ENCODE results near the gene ACIN1. TPM values are rescaled to one million over a fixed set of nuclear protein-coding genes. Genes with fewer than 3 reads are reported as not detected.

Gene ACIN1
- total RNA-seq, 1 experiment from 2014 or later, result 171 TPM

GRCh38 chr14:23030936-23031335 lies 64.0 kb downstream of the ACIN1 start:
- H3K4me1 ChIP-seq (replicated peaks; ENCODE audit: insufficient read depth), result peaks cover 9% of the 10 kb centered on the region
- H3K4me2 ChIP-seq, result no peak overlapping the region
- BruUV-seq (replicated peaks), result no TSS peak

GRCh38 chr14:23028799-23029198 lies 66.1 kb downstream of the ACIN1 start:
- Histone ChIP-seq H3K27ac (no peak overlapping the region), H3K27me3 (ENCODE audit: insufficient read depth, low read depth) (no peaks in the 10 kb centered on the region), H3K9me3 (ENCODE audit: insufficient read depth, low read depth) (no peaks in the 10 kb centered on the region), H3K9me2 (ENCODE audit: insufficient read depth) (no peaks in the 10 kb centered on the region), H3K4me3 (no peak overlapping the region), H3K4me1 (replicated peaks; ENCODE audit: insufficient read depth) (0 out of 2 replicates have a peak, but pooled peaks cover 3% of the 10 kb centered on the region), H3K36me3 (ENCODE audit: low read depth) (no peaks in the 10 kb centered on the region; the same call in 1 of the 2 replicates), H3F3A (ENCODE audit: insufficient read depth, low read depth) (0 out of 2 replicates have a peak, but pooled peaks cover 5% of the 10 kb centered on the region), H3K79me2 (ENCODE audit: low read depth) (peaks cover 19% of the 10 kb centered on the region), H4K20me1 (ENCODE audit: insufficient read depth) (no peaks in the 10 kb centered on the region), H2AFZ (no peak overlapping the region), H3K4me2 (no peak overlapping the region)
- intact Hi-C loops (cut with micrococcal nuclease; ENCODE audit: unreplicated experiment), result no loop called here
- no peak for DNase-seq
- TF ChIP-seq, protein P1, sequence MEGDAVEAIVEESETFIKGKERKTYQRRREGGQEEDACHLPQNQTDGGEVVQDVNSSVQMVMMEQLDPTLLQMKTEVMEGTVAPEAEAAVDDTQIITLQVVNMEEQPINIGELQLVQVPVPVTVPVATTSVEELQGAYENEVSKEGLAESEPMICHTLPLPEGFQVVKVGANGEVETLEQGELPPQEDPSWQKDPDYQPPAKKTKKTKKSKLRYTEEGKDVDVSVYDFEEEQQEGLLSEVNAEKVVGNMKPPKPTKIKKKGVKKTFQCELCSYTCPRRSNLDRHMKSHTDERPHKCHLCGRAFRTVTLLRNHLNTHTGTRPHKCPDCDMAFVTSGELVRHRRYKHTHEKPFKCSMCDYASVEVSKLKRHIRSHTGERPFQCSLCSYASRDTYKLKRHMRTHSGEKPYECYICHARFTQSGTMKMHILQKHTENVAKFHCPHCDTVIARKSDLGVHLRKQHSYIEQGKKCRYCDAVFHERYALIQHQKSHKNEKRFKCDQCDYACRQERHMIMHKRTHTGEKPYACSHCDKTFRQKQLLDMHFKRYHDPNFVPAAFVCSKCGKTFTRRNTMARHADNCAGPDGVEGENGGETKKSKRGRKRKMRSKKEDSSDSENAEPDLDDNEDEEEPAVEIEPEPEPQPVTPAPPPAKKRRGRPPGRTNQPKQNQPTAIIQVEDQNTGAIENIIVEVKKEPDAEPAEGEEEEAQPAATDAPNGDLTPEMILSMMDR (conservative IDR thresholded peaks at IDR 0.05), result no peak
- TF ChIP-seq EZH2 (IDR thresholded peaks at IDR 0.05; ENCODE audit: low read depth), result no peak
- POLR2A ChIA-PET (ENCODE audit: unreplicated experiment), result no interaction called here
- CTCF ChIA-PET, result interaction anchor here (0.6 kb wide), 1 partner anchor 63 kb away, joined by 3 read pairs; no protein-coding TSS in a partner anchor
- BruUV-seq (replicated peaks), result no TSS peak

More at GRCh38 chr14:23030936-23031335, 64.0 kb downstream of the ACIN1 start:
- H3K27me3 ChIP-seq (ENCODE audit: insufficient read depth, low read depth), result no peaks in the 10 kb centered on the region
- no peaks in the 10 kb centered on the region for H4K20me1 ChIP-seq (ENCODE audit: insufficient read depth)
- ChIA-PET POLR2A (ENCODE audit: unreplicated experiment) (no interaction called here), CTCF (no interaction called here)
- H3K79me2 ChIP-seq (ENCODE audit: low read depth), result peaks cover 28% of the 10 kb centered on the region
- no peaks in the 10 kb centered on the region; the same call in 1 of the 2 replicates for H3K36me3 ChIP-seq (ENCODE audit: low read depth)
- intact Hi-C loops (cut with micrococcal nuclease; ENCODE audit: unreplicated experiment), result no loop called here
- TF ChIP-seq, protein P1 (conservative IDR thresholded peaks at IDR 0.05), result no peak
- TF ChIP-seq EZH2 (IDR thresholded peaks at IDR 0.05; ENCODE audit: low read depth), result no peak
- H3F3A ChIP-seq (ENCODE audit: insufficient read depth, low read depth), result 0 out of 2 replicates have a peak, but pooled peaks cover 5% of the 10 kb centered on the region
- H3K27ac ChIP-seq, result no peak overlapping the region
- H3K9me3 ChIP-seq (ENCODE audit: insufficient read depth, low read depth), result no peaks in the 10 kb centered on the region
- no peak for DNase-seq
- H3K9me2 ChIP-seq (ENCODE audit: insufficient read depth), result no peaks in the 10 kb centered on the region
- no peak overlapping the region for H2AFZ ChIP-seq
- H3K4me3 ChIP-seq, result no peak overlapping the region

GRCh38 chr14:23025151-23025814 lies 69.7 kb downstream of the ACIN1 start:
- no TSS peak for BruUV-seq (replicated peaks)
- no peak for DNase-seq
- H3K36me3 ChIP-seq (ENCODE audit: low read depth), result no peaks in the 10 kb centered on the region; the same call in 1 of the 2 replicates

More at GRCh38 chr14:23025151-23025814, 69.7 kb downstream of the ACIN1 start:
- H3F3A ChIP-seq (ENCODE audit: insufficient read depth, low read depth), result 0 out of 2 replicates have a peak, but pooled peaks cover 5% of the 10 kb centered on the region
- ChIA-PET POLR2A (ENCODE audit: unreplicated experiment) (no interaction called here), CTCF (no interaction called here)
- TF ChIP-seq, protein P1 (conservative IDR thresholded peaks at IDR 0.05), result no peak
- TF ChIP-seq EZH2 (IDR thresholded peaks at IDR 0.05; ENCODE audit: low read depth), result no peak
- H3K27me3 ChIP-seq (ENCODE audit: insufficient read depth, low read depth), result no peaks in the 10 kb centered on the region
- no peak overlapping the region for H3K27ac ChIP-seq
- H3K79me2 ChIP-seq (ENCODE audit: low read depth), result no peaks in the 10 kb centered on the region
- intact Hi-C loops (cut with micrococcal nuclease; ENCODE audit: unreplicated experiment), result no loop called here
- H3K4me2 ChIP-seq, result no peak overlapping the region
- H2AFZ ChIP-seq, result no peak overlapping the region
- no peaks in the 10 kb centered on the region for H3K4me1 ChIP-seq (replicated peaks; ENCODE audit: insufficient read depth)
- H3K9me2 ChIP-seq (ENCODE audit: insufficient read depth), result no peaks in the 10 kb centered on the region
- H3K9me3 ChIP-seq (ENCODE audit: insufficient read depth, low read depth), result no peaks in the 10 kb centered on the region
- H4K20me1 ChIP-seq (ENCODE audit: insufficient read depth), result no peaks in the 10 kb centered on the region
- no peak overlapping the region for H3K4me3 ChIP-seq
